Brain microvascular endothelial cell (primary cell): ENCODE results near the gene VMP1.
"Not testable (repeated sequence)": the region's sequence is repeated elsewhere in the genome, so short reads cannot be mapped to it uniquely, and the experiment has no call there.

ENCODE experiments used
- DNase-seq: peaks from one replicate; pipeline ENCODE4 v3.0.0-alpha.2; 2020
- H3K27ac ChIP-seq: fragments of 250-450 bp; sonication (Bioruptor Pico); 2 replicates; pipeline ENCODE4 v1.5.1; 2020; ENCODE audit warnings: mild to moderate bottlenecking, moderate library complexity
- H3K27me3 ChIP-seq: fragments of 250-450 bp; sonication (Bioruptor Pico); replicated peaks from 2 replicates; pipeline ENCODE4 v1.5.1; 2020; ENCODE audit warnings: mild to moderate bottlenecking
- H3K36me3 ChIP-seq: fragments of 250-450 bp; sonication (Bioruptor Pico); replicated peaks from 2 replicates; pipeline ENCODE4 v1.5.1; 2020; ENCODE audit warnings: mild to moderate bottlenecking
- H3K4me3 ChIP-seq: 2 replicates; pipeline ENCODE4 v1.5.1; 2011; ENCODE audit warnings: low read depth, mild to moderate bottlenecking, control low read depth, low read length, moderate library complexity
- in situ Hi-C: cut with HindIII; loops from 2 replicates; pipeline ENCODE4 v1.10.0; 2017; ENCODE audit warnings: low sequenced_read_pairs, low pct_ligation_motif_present
- TF ChIP-seq, protein P1 (sequence below): IDR thresholded peaks from 2 replicates; pipeline ENCODE4 v1.5.1; 2011; ENCODE audit warnings: low read depth, mild to moderate bottlenecking, moderate library complexity, low read length, control low read depth, inconsistent platforms; ENCODE audit errors: missing control alignments

Gene VMP1

DNA sequence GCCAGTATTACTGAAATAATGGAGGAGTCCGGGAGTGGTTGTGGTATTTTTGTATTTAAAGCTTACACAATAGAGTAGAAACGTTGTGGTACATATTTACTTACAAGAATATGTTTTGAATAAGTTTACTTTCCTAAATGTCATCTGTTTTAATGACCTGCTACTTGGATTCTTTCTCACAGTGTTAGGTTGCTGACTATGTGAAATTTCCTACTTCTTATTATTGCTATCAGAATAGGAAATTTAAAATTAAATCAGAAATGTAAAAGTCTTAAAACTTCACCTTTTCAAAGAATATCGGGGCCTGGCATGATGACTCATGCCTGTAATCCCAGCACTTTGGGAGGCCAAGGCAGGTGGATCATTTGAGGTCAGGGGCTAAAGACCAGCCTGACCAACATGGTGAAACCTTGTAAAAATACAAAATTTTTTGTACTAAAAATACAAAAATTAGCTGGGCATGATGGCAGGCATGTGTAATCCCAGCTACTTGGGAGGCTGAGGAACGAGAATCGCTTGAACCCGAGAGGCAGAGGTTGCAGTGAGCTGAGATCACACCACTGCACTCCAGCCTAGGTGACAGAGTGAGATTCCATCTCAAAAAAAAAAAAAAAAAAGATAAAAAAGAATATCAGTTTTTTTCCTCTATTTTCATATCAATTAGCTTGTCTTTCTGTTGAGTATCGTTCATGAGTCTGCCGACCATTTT lies 77.8 kb downstream of the VMP1 start:
- in situ Hi-C loops = no loop called here
- Histone ChIP-seq H3K36me3 (no peaks in the 10 kb centered on the region), H3K27ac (peak overlapping the region; percentile 99), H3K4me3 (no peak overlapping the region), H3K27me3 (no peaks in the 10 kb centered on the region)
- no peak for DNase-seq
- TF ChIP-seq, protein P1, sequence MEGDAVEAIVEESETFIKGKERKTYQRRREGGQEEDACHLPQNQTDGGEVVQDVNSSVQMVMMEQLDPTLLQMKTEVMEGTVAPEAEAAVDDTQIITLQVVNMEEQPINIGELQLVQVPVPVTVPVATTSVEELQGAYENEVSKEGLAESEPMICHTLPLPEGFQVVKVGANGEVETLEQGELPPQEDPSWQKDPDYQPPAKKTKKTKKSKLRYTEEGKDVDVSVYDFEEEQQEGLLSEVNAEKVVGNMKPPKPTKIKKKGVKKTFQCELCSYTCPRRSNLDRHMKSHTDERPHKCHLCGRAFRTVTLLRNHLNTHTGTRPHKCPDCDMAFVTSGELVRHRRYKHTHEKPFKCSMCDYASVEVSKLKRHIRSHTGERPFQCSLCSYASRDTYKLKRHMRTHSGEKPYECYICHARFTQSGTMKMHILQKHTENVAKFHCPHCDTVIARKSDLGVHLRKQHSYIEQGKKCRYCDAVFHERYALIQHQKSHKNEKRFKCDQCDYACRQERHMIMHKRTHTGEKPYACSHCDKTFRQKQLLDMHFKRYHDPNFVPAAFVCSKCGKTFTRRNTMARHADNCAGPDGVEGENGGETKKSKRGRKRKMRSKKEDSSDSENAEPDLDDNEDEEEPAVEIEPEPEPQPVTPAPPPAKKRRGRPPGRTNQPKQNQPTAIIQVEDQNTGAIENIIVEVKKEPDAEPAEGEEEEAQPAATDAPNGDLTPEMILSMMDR = no peak

DNA sequence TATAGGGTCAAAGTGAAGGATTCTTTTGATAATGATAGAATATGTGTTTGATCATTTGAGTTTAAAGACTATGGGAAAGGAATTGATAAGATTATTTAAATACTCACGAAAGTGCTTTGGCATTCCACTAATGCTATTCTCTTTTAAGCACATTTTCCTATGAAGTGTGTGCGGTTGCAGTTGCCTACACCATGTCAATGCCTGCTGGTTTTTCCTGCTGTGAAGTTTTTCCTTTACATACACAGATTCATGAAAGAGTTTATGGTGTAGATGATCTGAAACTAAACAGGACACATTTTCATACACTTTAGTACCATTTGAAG lies 78.7 kb downstream of the VMP1 start:
- TF ChIP-seq, protein P1 = no peak
- DNase-seq = no peak
- H3K27ac ChIP-seq = peak overlapping the region; percentile 99
- no peaks in the 10 kb centered on the region for H3K27me3 ChIP-seq
- in situ Hi-C loops = no loop called here
- H3K4me3 ChIP-seq = no peak overlapping the region
- no peaks in the 10 kb centered on the region for H3K36me3 ChIP-seq

DNA sequence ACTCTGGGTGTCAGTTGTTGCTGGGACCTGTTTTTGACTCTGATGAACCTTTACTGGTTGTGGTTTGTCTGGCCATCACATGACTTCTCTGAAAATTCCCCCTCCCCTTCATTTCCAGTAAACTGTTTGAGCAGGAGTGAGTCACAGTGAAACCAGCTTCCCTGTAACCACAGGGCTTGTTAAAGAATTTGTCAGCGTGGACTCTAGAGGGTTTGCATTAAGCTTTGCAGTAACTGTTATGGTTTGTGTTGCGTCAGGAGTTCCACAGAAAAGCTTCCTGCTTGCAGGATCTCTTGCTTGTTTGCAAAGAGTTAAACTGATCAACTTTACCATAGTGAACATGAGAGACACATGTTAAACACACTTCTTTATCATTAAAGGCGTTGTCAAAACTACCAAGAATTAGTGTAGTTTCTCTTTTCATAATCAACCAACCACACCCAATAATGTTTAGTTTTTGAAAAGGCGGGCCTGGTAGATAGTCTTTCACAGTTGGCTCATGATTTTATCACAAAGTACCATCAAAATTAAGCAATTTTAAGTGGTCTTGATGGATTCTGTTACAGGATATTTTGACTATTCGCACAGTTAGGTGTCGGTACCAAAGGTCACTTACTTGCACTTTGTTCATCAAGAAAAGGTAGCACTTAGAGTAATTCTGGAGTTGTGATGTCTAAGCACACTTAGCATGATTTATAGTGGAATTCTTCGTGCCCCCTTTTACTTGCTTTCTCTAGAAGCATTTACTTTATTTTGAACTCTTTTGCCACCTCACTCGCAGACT lies 79.3 kb downstream of the VMP1 start:
- Histone ChIP-seq H3K4me3 (no peak overlapping the region), H3K27ac (peak overlapping the region; percentile 99), H3K36me3 (no peaks in the 10 kb centered on the region), H3K27me3 (no peaks in the 10 kb centered on the region)
- DNase-seq = peak; percentile 99
- TF ChIP-seq, protein P1 = no peak
- in situ Hi-C loops = no loop called here

DNA sequence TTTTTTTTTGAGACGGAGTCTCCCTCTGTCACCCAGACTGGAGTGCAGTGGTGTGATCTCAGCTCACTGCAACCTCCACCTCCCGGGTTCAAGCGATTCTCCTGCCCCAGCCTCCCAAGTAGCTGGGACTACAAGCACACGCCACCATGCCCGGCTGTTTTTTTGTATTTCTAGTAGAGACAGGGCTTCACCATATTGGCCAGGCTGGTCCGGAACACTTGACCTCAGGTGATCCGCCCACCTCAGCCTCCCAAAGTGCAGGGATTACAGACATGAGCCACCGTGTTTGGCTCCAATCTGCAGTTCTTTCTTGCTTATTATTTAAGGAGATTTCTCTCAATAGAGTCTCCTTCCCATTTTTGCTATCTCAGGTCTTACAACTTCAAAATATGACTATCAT lies 82.4 kb downstream of the VMP1 start:
- DNase-seq, H3K27ac ChIP-seq, H3K4me3 ChIP-seq, in situ Hi-C loops, H3K36me3 ChIP-seq, H3K27me3 ChIP-seq: not testable (repeated sequence)

DNA sequence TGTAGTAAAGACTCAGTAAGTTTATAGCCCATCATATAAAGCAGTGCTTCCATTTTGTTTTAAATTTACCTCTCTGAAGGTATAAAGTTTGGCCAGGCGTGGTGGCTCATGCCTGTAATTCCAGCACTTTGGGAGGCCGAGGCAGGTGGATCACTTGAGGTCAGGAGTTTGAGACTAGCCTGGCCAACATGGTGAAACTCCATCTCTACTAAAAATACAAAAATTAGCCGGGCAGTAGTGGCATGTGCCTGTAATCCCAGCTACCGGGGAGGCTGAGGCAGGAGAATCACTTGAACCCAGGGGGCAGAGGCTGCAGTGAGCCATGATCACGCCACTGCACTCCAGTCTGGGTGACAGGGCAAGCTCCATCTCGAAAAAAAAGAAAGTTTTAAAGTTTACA lies 83.0 kb downstream of the VMP1 start:
- in situ Hi-C loops, DNase-seq, H3K27ac ChIP-seq, H3K4me3 ChIP-seq, H3K27me3 ChIP-seq, H3K36me3 ChIP-seq: not testable (repeated sequence)

DNA sequence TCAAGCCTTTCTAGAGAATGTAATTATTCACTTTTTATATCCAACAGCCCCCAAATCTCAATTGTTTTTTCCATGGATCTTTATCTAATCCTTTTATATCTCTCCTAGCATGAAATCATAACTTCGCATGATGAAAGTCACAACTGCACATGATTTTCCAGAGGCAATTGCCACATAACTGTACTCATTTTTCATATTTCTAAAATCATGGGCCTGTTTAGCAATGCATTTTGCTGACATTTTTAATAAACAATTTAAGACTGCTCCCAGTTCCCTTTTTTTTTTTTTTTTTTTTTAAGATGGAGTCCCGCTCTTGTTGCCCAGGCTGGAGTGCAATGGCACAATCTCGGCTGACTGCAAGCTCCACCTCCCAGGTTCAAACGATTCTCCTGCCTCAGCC lies 83.5 kb downstream of the VMP1 start:
- no peak for DNase-seq
- H3K4me3 ChIP-seq = no peak overlapping the region
- TF ChIP-seq, protein P1 = no peak
- H3K36me3 ChIP-seq = no peaks in the 10 kb centered on the region
- H3K27ac ChIP-seq = peak overlapping the region; percentile 89
- no peaks in the 10 kb centered on the region for H3K27me3 ChIP-seq
- in situ Hi-C loops = no loop called here
